GM23338 (cell line): ENCODE measurements around the gene ATP13A4. TPM values are rescaled to one million over a fixed set of nuclear protein-coding genes. Genes with fewer than 3 reads are reported as not detected.

Source experiments
- ATAC-seq: fragments of 200-7000 bp; cut with Tn5 transposase; 3 replicates; pipeline ENCODE4 v1.9.1; 2020
- DNase-seq: peaks from one replicate; pipeline ENCODE4 v3.0.0-alpha.2; 2015; ENCODE audit warnings: low spot score
- H2AFZ ChIP-seq: fragments of 200-600 bp; sonication (generic); 2 replicates; pipeline ENCODE4 v1.8.0; 2016; ENCODE audit warnings: antibody characterized with exemption, mild to moderate bottlenecking, moderate library complexity
- H3F3A ChIP-seq: fragments of 200-600 bp; sonication (generic); replicated peaks from 2 replicates; pipeline ENCODE4 v1.8.0; 2017; ENCODE audit warnings: antibody characterized with exemption, mixed run types, low read depth
- H3K27ac ChIP-seq: fragments of 200-600 bp; sonication (generic); 2 replicates; pipeline ENCODE4 v1.6.1; 2016; ENCODE audit warnings: low read depth
- H3K27me3 ChIP-seq: fragments of 200-600 bp; sonication (generic); 2 replicates; pipeline ENCODE4 v1.8.0; 2016; ENCODE audit warnings: mild to moderate bottlenecking, mixed run types, moderate library complexity; ENCODE audit not compliant: insufficient read depth
- H3K36me3 ChIP-seq: fragments of 200-600 bp; sonication (generic); 2 replicates; pipeline ENCODE4 v1.8.0; 2016; ENCODE audit warnings: mild to moderate bottlenecking; ENCODE audit not compliant: insufficient read depth
- H3K4me1 ChIP-seq: fragments of 200-600 bp; sonication (generic); 2 replicates; pipeline ENCODE4 v1.8.0; 2016; ENCODE audit warnings: mild to moderate bottlenecking, moderate library complexity; ENCODE audit not compliant: insufficient read depth
- H3K4me2 ChIP-seq: fragments of 200-600 bp; sonication (generic); 2 replicates; pipeline ENCODE4 v1.7.1; 2017; ENCODE audit warnings: mixed run types
- H3K4me3 ChIP-seq: fragments of 200-600 bp; sonication (generic); 2 replicates; pipeline ENCODE4 v1.6.1; 2016; ENCODE audit warnings: mixed run types
- H3K79me2 ChIP-seq: fragments of 200-600 bp; sonication (generic); replicated peaks from 2 replicates; pipeline ENCODE4 v1.8.0; 2017; ENCODE audit warnings: mild to moderate bottlenecking; ENCODE audit not compliant: insufficient read depth
- H3K9me2 ChIP-seq: fragments of 200-600 bp; sonication (generic); 2 replicates; pipeline ENCODE4 v1.8.0; 2017; ENCODE audit not compliant: insufficient read depth
- H4K20me1 ChIP-seq: fragments of 200-600 bp; sonication (generic); replicated peaks from 2 replicates; pipeline ENCODE4 v1.8.0; 2017; ENCODE audit warnings: mild to moderate bottlenecking; ENCODE audit not compliant: insufficient read depth
- H3K27ac Mint-ChIP-seq: 2 replicates; pipeline ENCODE4 v1.8.0; 2020; ENCODE audit warnings: inconsistent platforms, mild to moderate bottlenecking, moderate library complexity, mixed read lengths
- H3K27me3 Mint-ChIP-seq: 3 replicates; pipeline ENCODE4 v1.8.0; 2022; ENCODE audit warnings: low read depth, mild to moderate bottlenecking, moderate library complexity, mixed read lengths, inconsistent platforms; ENCODE audit not compliant: insufficient read depth, poor library complexity
- H3K36me3 Mint-ChIP-seq: 3 replicates; pipeline ENCODE4 v1.8.0; 2021; ENCODE audit warnings: low read depth, mild to moderate bottlenecking, inconsistent platforms, moderate library complexity, mixed read lengths
- H3K4me1 Mint-ChIP-seq: 3 replicates; pipeline ENCODE4 v1.8.0; 2020; ENCODE audit warnings: mild to moderate bottlenecking, inconsistent platforms, mixed read lengths
- H3K4me3 Mint-ChIP-seq: 3 replicates; pipeline ENCODE4 v1.8.0; 2021; ENCODE audit warnings: moderate library complexity, mild to moderate bottlenecking, inconsistent platforms, mixed read lengths
- H3K9me3 Mint-ChIP-seq: 3 replicates; pipeline ENCODE4 v1.8.0; 2020; ENCODE audit warnings: moderate library complexity, mild to moderate bottlenecking, inconsistent platforms, mixed read lengths
- CREB1 ChIP-seq: fragments of 250-450 bp; sonication (Bioruptor Pico); IDR thresholded peaks from 2 replicates; pipeline ENCODE4 v1.5.0; 2020; ENCODE audit warnings: low read depth, mild to moderate bottlenecking, moderate library complexity
- EZH2 ChIP-seq: fragments of 200-600 bp; sonication (generic); IDR thresholded peaks from one replicate; pipeline ENCODE4 v1.8.0; 2017; ENCODE audit warnings: antibody characterized with exemption, mild to moderate bottlenecking, low read depth; ENCODE audit not compliant: unreplicated experiment
- EZH2phosphoT487 ChIP-seq: fragments of 200-600 bp; sonication (generic); IDR thresholded peaks from one replicate; pipeline ENCODE4 v1.8.1; 2018; ENCODE audit warnings: antibody characterized with exemption; ENCODE audit not compliant: unreplicated experiment
- JUNB ChIP-seq: IDR thresholded peaks from one replicate; pipeline ENCODE4 v1.6.1; 2016; ENCODE audit warnings: antibody characterized with exemption; ENCODE audit not compliant: unreplicated experiment
- POLR2AphosphoS5 ChIP-seq: IDR thresholded peaks from 2 replicates; pipeline ENCODE4 v1.6.1; 2016; ENCODE audit warnings: antibody characterized with exemption, low read depth
- STAT1 ChIP-seq: IDR thresholded peaks from one replicate; pipeline ENCODE4 v1.6.1; 2016; ENCODE audit warnings: antibody characterized with exemption; ENCODE audit not compliant: unreplicated experiment
- ZNF331 ChIP-seq: fragments of 250-450 bp; sonication (Bioruptor Pico); IDR thresholded peaks from 2 replicates; pipeline ENCODE4 v1.5.0; 2020; ENCODE audit warnings: low read depth, mild to moderate bottlenecking, moderate library complexity
- polyA plus RNA-seq: library from polyadenylated mRNA; unstranded; fragments of >200 nt; fragmentation: Nextera tagmentation; extraction: Ambion mirVana; gene quantifications from 2 replicates; pipeline ENCODE4 v1.2.1, GENCODE V29; 2016
- total RNA-seq: library from RNA; depleted of rRNA; stranded (reverse); fragments of >200 nt; shearing (Covaris generic); gene quantifications from 2 replicates; pipeline ENCODE4 v1.2.3, GENCODE V29; 2014
- TF ChIP-seq, protein P1 (sequence below), 2 experiments: fragments of 200-600 bp in 1 of 2; sonication (generic) in 1 of 2; conservative IDR thresholded peaks; 2 replicates each; pipeline versions ENCODE4 v1.5.1 to v1.6.1; 2016 to 2017; ENCODE audit warnings: antibody characterized with exemption in 2 of 2, low read depth in 2 of 2, mild to moderate bottlenecking in 2 of 2, moderate library complexity in 1 of 2
- TF ChIP-seq, protein P2 (sequence below): IDR thresholded peaks from 2 replicates; pipeline ENCODE4 v1.6.1; 2016; ENCODE audit warnings: antibody characterized with exemption
- TF ChIP-seq, protein P3 (sequence below): IDR thresholded peaks from one replicate; pipeline ENCODE4 v1.6.1; 2018; ENCODE audit warnings: antibody characterized with exemption; ENCODE audit not compliant: unreplicated experiment

Gene ATP13A4
- total and polyA plus RNA-seq, 2 experiments from 2014 or later, result not detected

- Mint-ChIP-seq H3K4me3 (no peak overlapping the region), H3K27ac (no peak overlapping the region), H3K36me3 (no peaks in the 10 kb centered on the region; the same call in 2 of the 3 replicates), H3K27me3 (peaks cover 2% of the 10 kb centered on the region), H3K9me3 (no peaks in the 10 kb centered on the region), H3K4me1 (peaks cover 6% of the 10 kb centered on the region; the same call in 2 of the 3 replicates)
- TF ChIP-seq, protein P1, sequence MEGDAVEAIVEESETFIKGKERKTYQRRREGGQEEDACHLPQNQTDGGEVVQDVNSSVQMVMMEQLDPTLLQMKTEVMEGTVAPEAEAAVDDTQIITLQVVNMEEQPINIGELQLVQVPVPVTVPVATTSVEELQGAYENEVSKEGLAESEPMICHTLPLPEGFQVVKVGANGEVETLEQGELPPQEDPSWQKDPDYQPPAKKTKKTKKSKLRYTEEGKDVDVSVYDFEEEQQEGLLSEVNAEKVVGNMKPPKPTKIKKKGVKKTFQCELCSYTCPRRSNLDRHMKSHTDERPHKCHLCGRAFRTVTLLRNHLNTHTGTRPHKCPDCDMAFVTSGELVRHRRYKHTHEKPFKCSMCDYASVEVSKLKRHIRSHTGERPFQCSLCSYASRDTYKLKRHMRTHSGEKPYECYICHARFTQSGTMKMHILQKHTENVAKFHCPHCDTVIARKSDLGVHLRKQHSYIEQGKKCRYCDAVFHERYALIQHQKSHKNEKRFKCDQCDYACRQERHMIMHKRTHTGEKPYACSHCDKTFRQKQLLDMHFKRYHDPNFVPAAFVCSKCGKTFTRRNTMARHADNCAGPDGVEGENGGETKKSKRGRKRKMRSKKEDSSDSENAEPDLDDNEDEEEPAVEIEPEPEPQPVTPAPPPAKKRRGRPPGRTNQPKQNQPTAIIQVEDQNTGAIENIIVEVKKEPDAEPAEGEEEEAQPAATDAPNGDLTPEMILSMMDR (conservative IDR thresholded peaks at IDR 0.05; ENCODE audit: low read depth in 2 of 2), result peak; percentile 50 to 57
- TF ChIP-seq JUNB, result no peak
- Histone ChIP-seq H4K20me1 (no peaks in the 10 kb centered on the region), H3K27ac (no peak overlapping the region), H3K4me1 (no peaks in the 10 kb centered on the region), H3K4me2 (no peak overlapping the region), H3K79me2 (no peaks in the 10 kb centered on the region), H3K36me3 (no peaks in the 10 kb centered on the region), H3F3A (no peaks in the 10 kb centered on the region), H3K9me2 (no peaks in the 10 kb centered on the region), H3K27me3 (no peaks in the 10 kb centered on the region), H3K4me3 (no peak overlapping the region), H2AFZ (peak overlapping the region; percentile 83; the same call in 1 of the 2 replicates)
- peak; percentile 61; the same call in 2 of the 3 replicates for ATAC-seq
- peak; percentile 53 for DNase-seq
Measured at GRCh38 chr3:193452338-193452737, 102.4 kb downstream of the ATP13A4 start.

GRCh38 chr3:193451902-193452301 is 102.8 kb downstream of the ATP13A4 start:
- peak overlapping the region; percentile 83; the same call in 1 of the 2 replicates for H2AFZ ChIP-seq
- no peaks in the 10 kb centered on the region for H3F3A ChIP-seq
- DNase-seq, result no peak
- no peaks in the 10 kb centered on the region for H3K9me3 Mint-ChIP-seq
- H3K27ac Mint-ChIP-seq, result no peak overlapping the region
- no peak overlapping the region for H3K4me3 ChIP-seq
- TF ChIP-seq, protein P2, sequence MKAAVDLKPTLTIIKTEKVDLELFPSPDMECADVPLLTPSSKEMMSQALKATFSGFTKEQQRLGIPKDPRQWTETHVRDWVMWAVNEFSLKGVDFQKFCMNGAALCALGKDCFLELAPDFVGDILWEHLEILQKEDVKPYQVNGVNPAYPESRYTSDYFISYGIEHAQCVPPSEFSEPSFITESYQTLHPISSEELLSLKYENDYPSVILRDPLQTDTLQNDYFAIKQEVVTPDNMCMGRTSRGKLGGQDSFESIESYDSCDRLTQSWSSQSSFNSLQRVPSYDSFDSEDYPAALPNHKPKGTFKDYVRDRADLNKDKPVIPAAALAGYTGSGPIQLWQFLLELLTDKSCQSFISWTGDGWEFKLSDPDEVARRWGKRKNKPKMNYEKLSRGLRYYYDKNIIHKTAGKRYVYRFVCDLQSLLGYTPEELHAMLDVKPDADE, result no peak
- TF ChIP-seq CREB1 (CRISPR knock-in tag), result no peak
- TF ChIP-seq, protein P3, sequence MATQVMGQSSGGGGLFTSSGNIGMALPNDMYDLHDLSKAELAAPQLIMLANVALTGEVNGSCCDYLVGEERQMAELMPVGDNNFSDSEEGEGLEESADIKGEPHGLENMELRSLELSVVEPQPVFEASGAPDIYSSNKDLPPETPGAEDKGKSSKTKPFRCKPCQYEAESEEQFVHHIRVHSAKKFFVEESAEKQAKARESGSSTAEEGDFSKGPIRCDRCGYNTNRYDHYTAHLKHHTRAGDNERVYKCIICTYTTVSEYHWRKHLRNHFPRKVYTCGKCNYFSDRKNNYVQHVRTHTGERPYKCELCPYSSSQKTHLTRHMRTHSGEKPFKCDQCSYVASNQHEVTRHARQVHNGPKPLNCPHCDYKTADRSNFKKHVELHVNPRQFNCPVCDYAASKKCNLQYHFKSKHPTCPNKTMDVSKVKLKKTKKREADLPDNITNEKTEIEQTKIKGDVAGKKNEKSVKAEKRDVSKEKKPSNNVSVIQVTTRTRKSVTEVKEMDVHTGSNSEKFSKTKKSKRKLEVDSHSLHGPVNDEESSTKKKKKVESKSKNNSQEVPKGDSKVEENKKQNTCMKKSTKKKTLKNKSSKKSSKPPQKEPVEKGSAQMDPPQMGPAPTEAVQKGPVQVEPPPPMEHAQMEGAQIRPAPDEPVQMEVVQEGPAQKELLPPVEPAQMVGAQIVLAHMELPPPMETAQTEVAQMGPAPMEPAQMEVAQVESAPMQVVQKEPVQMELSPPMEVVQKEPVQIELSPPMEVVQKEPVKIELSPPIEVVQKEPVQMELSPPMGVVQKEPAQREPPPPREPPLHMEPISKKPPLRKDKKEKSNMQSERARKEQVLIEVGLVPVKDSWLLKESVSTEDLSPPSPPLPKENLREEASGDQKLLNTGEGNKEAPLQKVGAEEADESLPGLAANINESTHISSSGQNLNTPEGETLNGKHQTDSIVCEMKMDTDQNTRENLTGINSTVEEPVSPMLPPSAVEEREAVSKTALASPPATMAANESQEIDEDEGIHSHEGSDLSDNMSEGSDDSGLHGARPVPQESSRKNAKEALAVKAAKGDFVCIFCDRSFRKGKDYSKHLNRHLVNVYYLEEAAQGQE, result no peak
- no peak for TF ChIP-seq STAT1
- no peak for TF ChIP-seq EZH2
- no peak for TF ChIP-seq ZNF331 (CRISPR knock-in tag)
- no peak for TF ChIP-seq JUNB
- TF ChIP-seq, protein P1 (conservative IDR thresholded peaks at IDR 0.05; ENCODE audit: low read depth in 2 of 2), result no peak
- no peak for TF ChIP-seq POLR2AphosphoS5
- no peak for TF ChIP-seq EZH2phosphoT487
- peaks cover 6% of the 10 kb centered on the region; the same call in 2 of the 3 replicates for H3K4me1 Mint-ChIP-seq
- H4K20me1 ChIP-seq, result no peaks in the 10 kb centered on the region
- H3K9me2 ChIP-seq, result no peaks in the 10 kb centered on the region
- no peak overlapping the region for H3K4me2 ChIP-seq
- H3K27ac ChIP-seq, result no peak overlapping the region
- no peaks in the 10 kb centered on the region for H3K79me2 ChIP-seq
- H3K36me3 Mint-ChIP-seq, result no peaks in the 10 kb centered on the region; the same call in 2 of the 3 replicates
- no peaks in the 10 kb centered on the region for H3K36me3 ChIP-seq
- no peak for ATAC-seq
- H3K4me3 Mint-ChIP-seq, result no peak overlapping the region
- peaks cover 2% of the 10 kb centered on the region for H3K27me3 Mint-ChIP-seq
- no peaks in the 10 kb centered on the region for H3K4me1 ChIP-seq
- H3K27me3 ChIP-seq, result no peaks in the 10 kb centered on the region
